PC-3 (cell line): ENCODE measurements around the gene ASB18.

Experiments used
- CTCF ChIP-seq: fragments of 300-600 bp; sonication (generic); conservative IDR thresholded peaks from 2 replicates; pipeline ENCODE4 v1.5.1; 2017; ENCODE audit warnings: antibody characterized with exemption, low read depth, mild to moderate bottlenecking, low read length
- EZH2 ChIP-seq: fragments of 300-600 bp; sonication (generic); IDR thresholded peaks from one replicate; pipeline ENCODE4 v1.6.1; 2017; ENCODE audit warnings: antibody characterized with exemption, mild to moderate bottlenecking, low read length; ENCODE audit not compliant: unreplicated experiment
- EZH2phosphoT487 ChIP-seq: fragments of 300-600 bp; sonication (generic); IDR thresholded peaks from 2 replicates; pipeline ENCODE4 v1.6.1; 2018; ENCODE audit warnings: mild to moderate bottlenecking, antibody characterized with exemption, low read length, borderline replicate concordance

GRCh38 chr2:236194786-236195185 lies 69.4 kb downstream of the ASB18 start:
- TF ChIP-seq CTCF (no peak), EZH2phosphoT487 (no peak), EZH2 (no peak)
